Left ventricle myocardium inferior (tissue), 1 donor: ENCODE measurements around the gene IFNK. TPM values are rescaled to one million over a fixed set of nuclear protein-coding genes. Genes with fewer than 3 reads are reported as not detected.

Source experiments
- DNase-seq: peaks from one replicate; pipeline ENCODE4 v3.0.0-alpha.2; 2020
- H3K27ac ChIP-seq: fragments of 200-600 bp; replicated peaks from 2 replicates; pipeline ENCODE4 v1.8.0; 2021
- H3K27me3 ChIP-seq: fragments of 200-600 bp; 2 replicates; pipeline ENCODE4 v1.8.0; 2021; ENCODE audit warnings: low read depth
- H3K36me3 ChIP-seq: fragments of 200-600 bp; 2 replicates; pipeline ENCODE4 v1.8.0; 2021
- H3K4me1 ChIP-seq: fragments of 200-600 bp; 2 replicates; pipeline ENCODE4 v1.8.0; 2021
- H3K4me3 ChIP-seq: fragments of 200-600 bp; 2 replicates; pipeline ENCODE4 v1.8.0; 2021; ENCODE audit warnings: mild to moderate bottlenecking, moderate library complexity
- H3K9me3 ChIP-seq: fragments of 200-600 bp; replicated peaks from 2 replicates; pipeline ENCODE4 v1.8.0; 2021
- CTCF ChIP-seq: fragments of 200-600 bp; IDR thresholded peaks from 2 replicates; pipeline ENCODE4 v1.8.0; 2021; ENCODE audit warnings: antibody characterized with exemption, mild to moderate bottlenecking, borderline replicate concordance
- intact Hi-C: fragments of 100-400 bp; cut with micrococcal nuclease; formaldehyde crosslinking; loops from one replicate; pipeline ENCODE4 v1.11.0; 2022
- total RNA-seq: library from RNA; stranded (reverse); fragmentation: NEBNext Ultra II Directional; extraction: Animal tissue kit (Norgen Biotek cat#: 25700); gene quantifications from one replicate; pipeline ENCODE4 v1.2.1, GENCODE V29; 2021
- donor health status: DM: no; HTN: yes; CAD: no; lungs with severe emphysema.

The IFNK gene
- total RNA-seq, 1 donor from 2014 or later, result not detected

- no peak for TF ChIP-seq CTCF
- peak overlapping the region; percentile 43 for H3K27ac ChIP-seq
- intact Hi-C loops, result loop anchor here (5.0 to 10.0 kb wide), 2 partner anchors 119 to 202 kb away; no protein-coding TSS in a partner anchor
- H3K4me3 ChIP-seq, result no peak overlapping the region
- no peaks in the 10 kb centered on the region for H3K9me3 ChIP-seq
- H3K36me3 ChIP-seq, result peaks cover 4% of the 10 kb centered on the region
- peaks cover 49% of the 10 kb centered on the region for H3K4me1 ChIP-seq
- no peaks in the 10 kb centered on the region for H3K27me3 ChIP-seq
- no peak for DNase-seq
These were observed 10.0 kb downstream of the IFNK start for GRCh38 chr9:27534131-27534530.

GRCh38 chr9:27534658-27535209, 10.6 kb downstream of the IFNK start:
- no peak for DNase-seq
- peak overlapping the region; percentile 43 for H3K27ac ChIP-seq
- H3K27me3 ChIP-seq, result no peaks in the 10 kb centered on the region
- H3K4me1 ChIP-seq, result peaks cover 50% of the 10 kb centered on the region
- no peak for TF ChIP-seq CTCF
- no peaks in the 10 kb centered on the region for H3K9me3 ChIP-seq
- peaks cover 4% of the 10 kb centered on the region for H3K36me3 ChIP-seq
- no peak overlapping the region for H3K4me3 ChIP-seq
- intact Hi-C loops, result loop anchor here (5.0 to 10.0 kb wide), 2 partner anchors 120 to 202 kb away; no protein-coding TSS in a partner anchor

GRCh38 chr9:27535701-27536118, 11.6 kb downstream of the IFNK start:
- peaks cover 56% of the 10 kb centered on the region for H3K4me1 ChIP-seq
- H3K9me3 ChIP-seq, result no peaks in the 10 kb centered on the region
- H3K27me3 ChIP-seq, result no peaks in the 10 kb centered on the region
- no peak overlapping the region for H3K27ac ChIP-seq
- H3K36me3 ChIP-seq, result peaks cover 4% of the 10 kb centered on the region
- TF ChIP-seq CTCF, result no peak
- no peak for DNase-seq
- intact Hi-C loops, result loop anchor here (10.0 kb wide), 1 partner anchor 121 kb away; no protein-coding TSS in a partner anchor
- no peak overlapping the region for H3K4me3 ChIP-seq

GRCh38 chr9:27536168-27536567, 12.1 kb downstream of the IFNK start:
- H3K4me1 ChIP-seq, result peaks cover 61% of the 10 kb centered on the region

GRCh38 chr9:27537027-27537435, 12.9 kb downstream of the IFNK start:
- Histone ChIP-seq H3K27ac (no peak overlapping the region), H3K4me1 (peaks cover 61% of the 10 kb centered on the region), H3K27me3 (no peaks in the 10 kb centered on the region), H3K36me3 (peaks cover 4% of the 10 kb centered on the region), H3K9me3 (no peaks in the 10 kb centered on the region), H3K4me3 (no peak overlapping the region)
- DNase-seq, result no peak
- TF ChIP-seq CTCF, result no peak
- intact Hi-C loops, result loop anchor here (10.0 kb wide), 1 partner anchor 122 kb away; no protein-coding TSS in a partner anchor

More at GRCh38 chr9:27536168-27536567, 12.1 kb downstream of the IFNK start:
- Histone ChIP-seq H3K27ac (no peak overlapping the region), H3K27me3 (no peaks in the 10 kb centered on the region), H3K9me3 (no peaks in the 10 kb centered on the region), H3K4me3 (no peak overlapping the region), H3K36me3 (peaks cover 4% of the 10 kb centered on the region)
- intact Hi-C loops, result loop anchor here (10.0 kb wide), 1 partner anchor 121 kb away; no protein-coding TSS in a partner anchor
- TF ChIP-seq CTCF, result no peak
- no peak for DNase-seq
